T-cell (primary cell): ENCODE measurements around the gene PID1. TPM values are rescaled to one million over a fixed set of nuclear protein-coding genes. Genes with fewer than 3 reads are reported as not detected.

Experiments
- ATAC-seq, 4 experiments: fragments of 200-7000 bp in 3 of 4; fragments of 150-1000 bp in 1 of 4; cut with Tn5 transposase; replicated peaks in 1 of 4; 1 replicate in 3 of 4; 2 replicates in 1 of 4; pipeline ENCODE4 v1.10.0; 2021; ENCODE audit warnings: moderate library complexity in 3 of 4, mild to moderate bottlenecking in 2 of 4, moderate number of reproducible peaks in 1 of 4
- CTCF ChIA-PET, 2 donors: fragments of 300-600 bp; sonication (Branson Sonifier 250); formaldehyde crosslinking; loops; one replicate each; lab custom pipeline; 2022; ENCODE audit warnings: antibody characterized with exemption in 2 of 2; lab: Charles Lee
- POLR2A ChIA-PET, 2 donors: fragments of 300-600 bp; sonication (Branson Sonifier 250); formaldehyde crosslinking; loops; one replicate each; lab custom pipeline; 2022; ENCODE audit warnings: antibody characterized with exemption in 2 of 2; lab: Charles Lee
- DNase-seq, 35 experiments: peaks; one replicate each; pipeline versions ENCODE4 v3.0.0 to v3.0.0-alpha.2; 2013 to 2023
- H3K27ac ChIP-seq: one replicate; pipeline ENCODE4 v1.5.1; 2013; ENCODE audit warnings: low read length
- H3K27me3 ChIP-seq, 2 experiments: replicated peaks in 1 of 2; 1 replicate in 1 of 2; 2 replicates in 1 of 2; pipeline versions ENCODE4 v1.6.1 to v1.7.0; 2013; ENCODE audit warnings: low read length in 1 of 2, mixed read lengths in 1 of 2; ENCODE audit not compliant: control insufficient read depth in 2 of 2, insufficient read depth in 2 of 2; ENCODE audit errors: extremely low read depth in 1 of 2
- H3K36me3 ChIP-seq, 2 donors: 1 replicate in 1 of 2; 2 replicates in 1 of 2; pipeline versions ENCODE4 v1.6.1 to v1.7.0; 2013; ENCODE audit warnings: low read length in 1 of 2; ENCODE audit not compliant: control insufficient read depth in 2 of 2, insufficient read depth in 1 of 2; ENCODE audit errors: extremely low read depth in 1 of 2
- H3K4me1 ChIP-seq, 2 experiments: 1 replicate in 1 of 2; 2 replicates in 1 of 2; pipeline versions ENCODE4 v1.6.1 to v1.7.0; 2013; ENCODE audit warnings: low read length in 2 of 2, mixed read lengths in 1 of 2; ENCODE audit not compliant: insufficient read depth in 2 of 2, control insufficient read depth in 1 of 2; ENCODE audit errors: extremely low read depth in 1 of 2
- H3K4me3 ChIP-seq, 2 donors: 1 replicate in 1 of 2; 2 replicates in 1 of 2; pipeline versions ENCODE4 v1.5.1 to v1.7.0; 2013; ENCODE audit warnings: mild to moderate bottlenecking in 2 of 2, low read length in 1 of 2, moderate library complexity in 1 of 2; ENCODE audit not compliant: control insufficient read depth in 1 of 2; ENCODE audit errors: extremely low read depth in 1 of 2
- H3K9me3 ChIP-seq: 2 replicates; pipeline ENCODE4 v1.7.0; 2013
- H3K27ac Mint-ChIP-seq, 2 donors: one replicate each; pipeline ENCODE4 v1.8.0; 2020 to 2021; ENCODE audit warnings: mild to moderate bottlenecking in 2 of 2, mixed read lengths in 2 of 2
- H3K27me3 Mint-ChIP-seq, 2 donors: one replicate each; pipeline ENCODE4 v1.8.0; 2021 to 2022; ENCODE audit warnings: mixed read lengths in 2 of 2
- H3K36me3 Mint-ChIP-seq: one replicate; pipeline ENCODE4 v1.8.0; 2021; ENCODE audit warnings: mixed read lengths
- H3K4me1 Mint-ChIP-seq, 3 donors: one replicate each; pipeline ENCODE4 v1.8.0; 2020 to 2022; ENCODE audit warnings: mixed read lengths in 3 of 3, mild to moderate bottlenecking in 1 of 3
- H3K4me3 Mint-ChIP-seq, 3 donors: one replicate each; pipeline ENCODE4 v1.8.0; 2020 to 2022; ENCODE audit warnings: mild to moderate bottlenecking in 3 of 3, mixed read lengths in 3 of 3, moderate library complexity in 3 of 3
- H3K9me3 Mint-ChIP-seq, 3 donors: one replicate each; pipeline ENCODE4 v1.8.0; 2020 to 2022; ENCODE audit warnings: mixed read lengths in 3 of 3
- WGBS: methylation state at CpG from one replicate; pipeline ENCODE4 v1.1.5; 2013; ENCODE audit warnings: missing lambda C conversion rate; ENCODE audit not compliant: insufficient coverage; 5-methylcytosine and 5-hydroxymethylcytosine counted together
- total RNA-seq, 35 experiments: library from RNA in 6 of 35; stranded (reverse) in 6 of 35; fragments of 120-200 nt in 1 of 35; gene quantifications; one replicate each; pipeline versions ENCODE4 v1.2.1 to v1.2.4 and lab custom pipeline; 2013 to 2026

Gene PID1
- total RNA-seq, 5 donors from 2014 or later (not counting 1 experiment from before 2014, with no cell fraction given) = 0.20 to 0.36 (median 0.25) TPM; not detected in 2

DNA sequence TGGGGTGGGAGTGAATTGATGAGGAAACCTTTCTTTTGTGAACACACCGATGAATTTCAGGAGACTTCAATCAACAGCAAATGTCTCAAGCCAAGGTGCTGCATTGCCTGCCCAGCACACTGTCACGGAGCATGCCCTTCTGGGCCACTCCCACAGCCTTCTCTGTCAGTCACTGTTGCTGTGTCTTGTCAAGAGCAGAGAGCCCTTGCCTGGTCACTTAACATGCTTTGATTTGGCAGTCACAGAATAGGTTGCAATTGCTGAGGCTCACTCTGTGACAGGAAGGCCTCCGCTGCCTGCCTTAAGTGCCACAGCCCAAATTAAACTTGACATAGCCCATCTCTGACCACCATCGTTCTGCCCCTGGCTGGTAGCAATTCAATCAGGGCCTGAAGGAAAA, 225.4 kb downstream of the PID1 start:
- Histone ChIP-seq H3K27ac (no peak overlapping the region), H3K27me3 (no peaks in the 10 kb centered on the region), H3K9me3 (no peaks in the 10 kb centered on the region), H3K4me1 (no peaks in the 10 kb centered on the region), H3K36me3 (no peaks in the 10 kb centered on the region), H3K4me3 (no peak overlapping the region)
- H3K27me3 Mint-ChIP-seq = no peaks in the 10 kb centered on the region
- DNase-seq (no peak), ATAC-seq (no peak)
- no peaks in the 10 kb centered on the region for H3K9me3 Mint-ChIP-seq
- H3K4me3 Mint-ChIP-seq = no peak overlapping the region
- ChIA-PET CTCF (no interaction called here), POLR2A (no interaction called here)
- WGBS = 83% methylated on average over 3 of the region's 4 CpGs
- no peaks in the 10 kb centered on the region for H3K36me3 Mint-ChIP-seq
- no peak overlapping the region for H3K27ac Mint-ChIP-seq
- no peaks in the 10 kb centered on the region for H3K4me1 Mint-ChIP-seq

DNA sequence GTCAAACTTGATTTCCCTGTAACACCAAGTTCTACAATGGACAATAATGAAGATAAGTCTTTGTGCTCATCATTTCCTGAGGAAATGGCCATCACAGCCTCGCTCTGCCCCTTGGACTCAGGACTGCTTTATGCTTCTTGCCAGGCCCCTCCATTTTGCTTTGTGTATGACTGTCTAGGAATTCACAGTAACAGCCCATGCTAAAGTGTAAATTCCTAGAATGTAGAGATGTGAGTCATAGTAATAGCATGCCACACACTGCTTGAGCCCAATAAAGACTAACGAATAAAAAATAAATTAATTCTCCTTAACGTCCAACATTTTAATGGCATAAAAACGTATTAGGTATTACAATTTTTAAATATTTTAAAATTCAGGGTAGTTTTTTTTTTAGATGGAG, 226.5 kb downstream of the PID1 start:
- no CpG with 5 or more reads among the region's 4 CpGs for WGBS
- Histone ChIP-seq H3K36me3 (no peaks in the 10 kb centered on the region), H3K27me3 (no peaks in the 10 kb centered on the region), H3K4me3 (no peak overlapping the region), H3K27ac (no peak overlapping the region), H3K4me1 (no peaks in the 10 kb centered on the region), H3K9me3 (no peaks in the 10 kb centered on the region)
- DNase-seq = no peak
- H3K27me3 Mint-ChIP-seq = no peaks in the 10 kb centered on the region
- no peak overlapping the region for H3K27ac Mint-ChIP-seq
- CTCF ChIA-PET = no interaction called here
- POLR2A ChIA-PET = no interaction called here
- no peak overlapping the region for H3K4me3 Mint-ChIP-seq
- H3K9me3 Mint-ChIP-seq = peaks cover 0 to 6% (median 2%) of the 10 kb centered on the region in 3 donors
- ATAC-seq = no peak
- no peaks in the 10 kb centered on the region for H3K36me3 Mint-ChIP-seq
- no peaks in the 10 kb centered on the region for H3K4me1 Mint-ChIP-seq

DNA sequence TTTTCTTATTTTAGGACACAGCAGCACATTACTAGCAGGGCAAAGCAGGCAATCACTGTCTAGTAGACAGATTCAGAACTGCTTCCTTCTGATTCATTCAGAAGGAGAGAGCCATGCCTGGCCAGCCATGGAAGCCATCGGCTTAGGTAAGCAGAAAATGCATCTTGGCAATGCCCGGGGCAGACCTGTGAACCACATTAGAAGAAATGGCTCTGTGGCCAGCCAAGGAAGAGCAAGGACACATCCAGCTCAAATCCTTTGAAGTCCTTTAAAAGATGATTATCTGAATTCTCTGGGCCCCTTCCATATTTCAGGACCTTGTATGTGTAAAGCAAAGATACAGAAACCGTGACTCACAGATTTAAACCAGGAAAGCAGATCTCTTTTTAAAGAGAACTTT, 227.4 kb downstream of the PID1 start:
- peaks cover 0 to 6% (median 3%) of the 10 kb centered on the region in 3 donors for H3K9me3 Mint-ChIP-seq
- no peaks in the 10 kb centered on the region for H3K36me3 Mint-ChIP-seq
- 67% methylated on average over 1 of the region's 3 CpGs for WGBS
- no peak overlapping the region for H3K4me3 Mint-ChIP-seq
- Histone ChIP-seq H3K27ac (no peak overlapping the region), H3K36me3 (no peaks in the 10 kb centered on the region), H3K9me3 (no peaks in the 10 kb centered on the region), H3K4me3 (no peak overlapping the region), H3K27me3 (no peaks in the 10 kb centered on the region), H3K4me1 (no peaks in the 10 kb centered on the region)
- no peaks in the 10 kb centered on the region for H3K4me1 Mint-ChIP-seq
- ATAC-seq = no peak
- no peak for DNase-seq
- POLR2A ChIA-PET = no interaction called here
- CTCF ChIA-PET = no interaction called here
- H3K27me3 Mint-ChIP-seq = no peaks in the 10 kb centered on the region
- no peak overlapping the region for H3K27ac Mint-ChIP-seq

DNA sequence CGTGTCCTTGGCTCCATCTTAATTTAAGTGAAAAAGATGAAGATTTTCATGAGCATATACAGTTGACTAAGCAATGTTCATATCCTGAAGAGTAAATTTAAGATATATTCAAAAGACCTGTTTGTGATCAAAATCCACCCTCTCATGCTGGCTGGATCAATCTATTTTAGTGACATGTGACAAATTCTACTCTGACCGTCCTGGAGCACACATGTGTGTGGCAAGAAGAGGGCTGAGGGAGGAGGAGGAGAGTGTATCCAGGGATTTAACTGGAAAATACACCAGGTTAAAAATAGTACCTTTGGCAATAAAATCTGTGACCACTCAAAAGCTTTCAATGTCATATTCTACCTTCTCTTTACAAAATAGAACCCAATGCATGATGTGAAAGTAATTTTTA, 228.7 kb downstream of the PID1 start:
- ATAC-seq (no peak), DNase-seq (no peak)
- CTCF ChIA-PET = no interaction called here
- H3K27me3 Mint-ChIP-seq = no peaks in the 10 kb centered on the region
- H3K4me3 Mint-ChIP-seq = no peak overlapping the region
- H3K9me3 Mint-ChIP-seq = peaks cover 0 to 6% (median 3%) of the 10 kb centered on the region in 3 donors
- H3K27ac Mint-ChIP-seq = no peak overlapping the region
- no peak overlapping the region for H3K27ac ChIP-seq
- POLR2A ChIA-PET = no interaction called here
- H3K4me3 ChIP-seq = no peak overlapping the region
- no peaks in the 10 kb centered on the region for H3K4me1 ChIP-seq
- no peaks in the 10 kb centered on the region for H3K4me1 Mint-ChIP-seq
- H3K27me3 ChIP-seq = no peaks in the 10 kb centered on the region
- WGBS = no CpG with 5 or more reads among the region's 2 CpGs
- no peaks in the 10 kb centered on the region for H3K36me3 Mint-ChIP-seq
- H3K36me3 ChIP-seq = no peaks in the 10 kb centered on the region
- H3K9me3 ChIP-seq = no peaks in the 10 kb centered on the region

DNA sequence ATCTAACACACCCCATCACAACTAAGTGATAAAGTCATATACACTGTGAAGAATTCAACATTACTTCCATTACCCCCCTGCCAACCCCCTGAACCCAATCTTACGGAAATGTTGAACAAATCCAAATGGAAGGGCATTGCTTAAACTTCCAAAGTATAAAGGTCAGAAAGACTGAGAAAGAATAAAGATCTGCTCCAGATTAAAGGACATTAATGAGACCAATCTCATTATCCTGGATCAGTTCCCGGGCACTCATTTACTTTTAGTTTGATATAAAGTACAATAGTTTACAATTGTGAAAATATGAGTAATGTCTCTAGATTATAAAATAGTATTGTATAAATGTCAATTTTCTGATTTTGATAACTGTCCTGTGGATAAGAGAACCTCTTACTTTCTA, 229.4 kb downstream of the PID1 start:
- Mint-ChIP-seq H3K27me3 (no peaks in the 10 kb centered on the region), H3K9me3 (peaks cover 0 to 6% (median 3%) of the 10 kb centered on the region in 3 donors), H3K4me1 (no peaks in the 10 kb centered on the region), H3K27ac (no peak overlapping the region), H3K4me3 (no peak overlapping the region), H3K36me3 (no peaks in the 10 kb centered on the region)
- no CpG with 5 or more reads among the region's 2 CpGs for WGBS
- ATAC-seq (no peak), DNase-seq (no peak)
- ChIA-PET POLR2A (no interaction called here), CTCF (no interaction called here)
- no peaks in the 10 kb centered on the region for H3K9me3 ChIP-seq
- no peak overlapping the region for H3K27ac ChIP-seq
- H3K27me3 ChIP-seq = no peaks in the 10 kb centered on the region
- H3K36me3 ChIP-seq = no peaks in the 10 kb centered on the region
- no peaks in the 10 kb centered on the region for H3K4me1 ChIP-seq
- H3K4me3 ChIP-seq = no peak overlapping the region

DNA sequence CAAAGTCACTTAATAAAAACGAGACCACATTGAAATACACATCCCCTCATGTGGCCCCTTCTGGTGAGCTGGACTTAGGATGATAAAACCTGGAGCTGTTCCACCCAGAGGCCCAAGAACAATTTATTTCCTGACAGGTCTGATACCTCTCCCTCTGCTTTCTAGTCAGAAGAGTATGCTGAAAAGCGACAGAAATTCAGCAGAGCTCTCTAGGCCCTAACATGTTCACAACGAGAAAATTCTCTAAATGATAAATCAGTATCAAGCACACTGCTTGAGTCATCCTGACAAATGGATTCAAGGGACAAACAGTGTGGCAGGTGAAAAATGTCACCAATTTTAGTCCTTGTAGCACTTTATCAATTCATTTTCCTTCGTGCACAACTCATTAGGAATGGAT, 233.5 kb downstream of the PID1 start:
- Mint-ChIP-seq H3K27me3 (no peaks in the 10 kb centered on the region), H3K36me3 (no peaks in the 10 kb centered on the region), H3K4me3 (no peak overlapping the region), H3K9me3 (peaks cover 0 to 6% (median 6%) of the 10 kb centered on the region in 3 donors), H3K27ac (no peak overlapping the region), H3K4me1 (no peaks in the 10 kb centered on the region)
- Histone ChIP-seq H3K27me3 (no peaks in the 10 kb centered on the region), H3K36me3 (no peaks in the 10 kb centered on the region), H3K27ac (no peak overlapping the region), H3K9me3 (no peaks in the 10 kb centered on the region), H3K4me3 (no peak overlapping the region), H3K4me1 (no peaks in the 10 kb centered on the region)
- DNase-seq = no peak
- POLR2A ChIA-PET = no interaction called here
- 0% methylated on average over 1 of the region's 4 CpGs for WGBS
- CTCF ChIA-PET = no interaction called here
- no peak for ATAC-seq

DNA sequence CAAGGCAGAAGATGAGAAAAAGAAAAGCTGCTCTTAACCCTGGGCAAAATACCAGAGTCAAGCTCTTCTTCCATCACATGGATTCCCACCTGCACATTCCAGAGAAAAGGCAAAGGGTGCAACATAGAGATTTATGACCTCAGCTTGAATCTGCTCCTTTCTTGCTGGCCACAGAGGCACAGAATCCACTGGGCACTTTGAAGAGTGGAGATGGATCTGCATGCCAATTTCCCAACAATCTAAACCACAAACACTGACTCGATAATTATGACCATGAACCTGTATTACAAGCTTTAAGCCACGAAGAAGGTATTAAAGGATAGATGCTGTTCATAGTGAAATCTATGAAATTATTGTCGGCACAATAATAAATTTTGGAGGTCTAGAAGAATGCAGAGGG, 237.3 kb downstream of the PID1 start:
- ChIA-PET CTCF (no interaction called here), POLR2A (interaction anchor here in 1 of 2 donors (0.5 kb wide), 1 partner anchor 12 kb away, joined by 3 read pairs; no protein-coding TSS in a partner anchor)
- Histone ChIP-seq H3K36me3 (no peaks in the 10 kb centered on the region), H3K4me3 (no peak overlapping the region), H3K27ac (no peak overlapping the region), H3K9me3 (no peaks in the 10 kb centered on the region), H3K4me1 (no peaks in the 10 kb centered on the region), H3K27me3 (no peaks in the 10 kb centered on the region)
- Mint-ChIP-seq H3K27ac (no peak overlapping the region), H3K4me1 (no peaks in the 10 kb centered on the region), H3K9me3 (peaks cover 0 to 6% (median 0%) of the 10 kb centered on the region in 3 donors), H3K4me3 (no peak overlapping the region), H3K27me3 (no peaks in the 10 kb centered on the region), H3K36me3 (no peaks in the 10 kb centered on the region)
- 100% methylated on average over 1 of the region's 3 CpGs for WGBS
- DNase-seq (no peak), ATAC-seq (no peak)
